HG02852 (cell line): ENCODE data around the gene OR1J4.

Experiments
- ATAC-seq: cut with Tn5 transposase; IDR thresholded peaks from one replicate; pipeline ENCODE4 v1.9.1; 2021; ENCODE audit warnings: mild to moderate bottlenecking, moderate library complexity; ENCODE audit not compliant: unreplicated experiment

Gene OR1J4

DNA sequence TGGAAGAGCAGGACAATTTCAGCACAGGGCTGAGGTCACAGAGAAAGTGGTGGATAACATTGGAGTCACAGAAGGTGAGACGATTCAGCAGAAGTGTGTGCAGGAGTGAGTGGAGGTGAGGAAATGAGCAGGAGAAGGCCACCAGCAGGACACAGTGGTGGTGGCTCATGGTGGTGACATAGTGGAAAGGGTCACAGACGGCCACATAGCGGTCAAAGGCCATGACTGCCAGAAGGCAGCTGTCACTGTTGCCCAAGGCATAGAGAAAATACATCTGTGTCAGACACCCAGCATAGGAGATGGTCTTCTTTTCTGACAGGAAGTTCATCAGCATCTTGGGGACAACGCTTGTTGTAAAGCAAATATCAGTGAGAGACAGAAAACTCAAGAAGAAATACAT lies 49.0 kb downstream of the OR1J4 start:
- no peak for ATAC-seq
